Thoracic aorta (tissue), 2 donors: ENCODE measurements around the gene PTGDR2. TPM values are rescaled to one million over a fixed set of nuclear protein-coding genes. Genes with fewer than 3 reads are reported as not detected.

Experiments
- ATAC-seq: fragments of 150-250 bp; one replicate; pipeline ENCODE4 v1.8.0; 2017; ENCODE audit warnings: low read depth; ENCODE audit not compliant: insufficient number of reproducible peaks, low FRiP score
- DNase-seq: peaks from one replicate; pipeline ENCODE4 v3.0.0-alpha.2; 2020; ENCODE audit warnings: low spot score
- H3K27ac ChIP-seq, 2 donors: fragments of 200-600 bp; sonication (generic); 1 replicate in 1 of 2; 2 replicates in 1 of 2; pipeline ENCODE4 v1.5.1; 2016; ENCODE audit warnings: mild to moderate bottlenecking in 2 of 2, moderate library complexity in 2 of 2
- H3K27me3 ChIP-seq: fragments of 200-600 bp; sonication (generic); replicated peaks from 2 replicates; pipeline ENCODE4 v1.6.0; 2016; ENCODE audit warnings: mild to moderate bottlenecking; ENCODE audit not compliant: insufficient read depth
- H3K36me3 ChIP-seq: fragments of 200-600 bp; sonication (generic); one replicate; pipeline ENCODE4 v1.5.1; 2016
- H3K4me1 ChIP-seq, 2 donors: fragments of 200-600 bp; sonication (generic); 1 replicate in 1 of 2; 2 replicates in 1 of 2; pipeline versions ENCODE4 v1.5.1 to v1.6.0; 2016; ENCODE audit warnings: low read depth in 2 of 2, mild to moderate bottlenecking in 1 of 2; ENCODE audit not compliant: control insufficient read depth in 1 of 2
- H3K4me3 ChIP-seq: fragments of 200-600 bp; sonication (generic); 2 replicates; pipeline ENCODE4 v1.5.1; 2016; ENCODE audit warnings: mild to moderate bottlenecking
- H3K9me3 ChIP-seq: fragments of 200-600 bp; sonication (generic); 2 replicates; pipeline ENCODE4 v1.5.1; 2016
- total RNA-seq, 2 donors: library from RNA; depleted of rRNA; stranded (reverse); fragments of >200 nt; gene quantifications; one replicate each; pipeline versions ENCODE4 v1.1.0 to v1.2.3, GENCODE V29; 2016
- TF ChIP-seq, protein P1 (sequence below): fragments of 200-600 bp; sonication (generic); IDR thresholded peaks from one replicate; pipeline ENCODE4 v1.5.1; 2019; ENCODE audit warnings: antibody characterized with exemption

PTGDR2 gene
- total RNA-seq, 2 donors from 2014 or later = 0.21 to 0.68 TPM

DNA sequence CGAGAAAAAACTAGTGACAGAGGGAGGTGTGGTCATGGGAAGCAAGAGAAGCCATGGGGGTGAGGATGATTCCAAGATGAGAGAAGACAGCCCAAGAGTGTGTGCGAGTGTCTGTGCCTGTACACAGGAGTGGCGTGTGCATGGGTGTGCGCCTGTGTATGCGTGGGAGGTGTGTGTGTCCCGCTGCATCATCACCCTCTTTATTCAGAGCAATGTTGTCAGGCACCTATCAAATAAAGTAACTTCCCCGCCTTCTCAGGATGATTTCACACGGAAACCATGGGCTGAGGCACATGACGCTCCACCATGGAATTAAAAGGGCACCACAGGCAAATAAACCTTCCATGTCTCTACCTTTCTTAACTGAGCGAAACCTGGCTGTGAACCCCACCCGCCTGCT lies 46.1 kb downstream of the PTGDR2 start:
- no peak for DNase-seq
- ATAC-seq = no peak
- no peak overlapping the region for H3K27ac ChIP-seq
- no peak overlapping the region for H3K4me3 ChIP-seq
- no peaks in the 10 kb centered on the region for H3K27me3 ChIP-seq
- TF ChIP-seq, protein P1, sequence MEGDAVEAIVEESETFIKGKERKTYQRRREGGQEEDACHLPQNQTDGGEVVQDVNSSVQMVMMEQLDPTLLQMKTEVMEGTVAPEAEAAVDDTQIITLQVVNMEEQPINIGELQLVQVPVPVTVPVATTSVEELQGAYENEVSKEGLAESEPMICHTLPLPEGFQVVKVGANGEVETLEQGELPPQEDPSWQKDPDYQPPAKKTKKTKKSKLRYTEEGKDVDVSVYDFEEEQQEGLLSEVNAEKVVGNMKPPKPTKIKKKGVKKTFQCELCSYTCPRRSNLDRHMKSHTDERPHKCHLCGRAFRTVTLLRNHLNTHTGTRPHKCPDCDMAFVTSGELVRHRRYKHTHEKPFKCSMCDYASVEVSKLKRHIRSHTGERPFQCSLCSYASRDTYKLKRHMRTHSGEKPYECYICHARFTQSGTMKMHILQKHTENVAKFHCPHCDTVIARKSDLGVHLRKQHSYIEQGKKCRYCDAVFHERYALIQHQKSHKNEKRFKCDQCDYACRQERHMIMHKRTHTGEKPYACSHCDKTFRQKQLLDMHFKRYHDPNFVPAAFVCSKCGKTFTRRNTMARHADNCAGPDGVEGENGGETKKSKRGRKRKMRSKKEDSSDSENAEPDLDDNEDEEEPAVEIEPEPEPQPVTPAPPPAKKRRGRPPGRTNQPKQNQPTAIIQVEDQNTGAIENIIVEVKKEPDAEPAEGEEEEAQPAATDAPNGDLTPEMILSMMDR = no peak
- no peaks in the 10 kb centered on the region for H3K9me3 ChIP-seq
- no peaks in the 10 kb centered on the region for H3K36me3 ChIP-seq
- no peaks in the 10 kb centered on the region for H3K4me1 ChIP-seq

DNA sequence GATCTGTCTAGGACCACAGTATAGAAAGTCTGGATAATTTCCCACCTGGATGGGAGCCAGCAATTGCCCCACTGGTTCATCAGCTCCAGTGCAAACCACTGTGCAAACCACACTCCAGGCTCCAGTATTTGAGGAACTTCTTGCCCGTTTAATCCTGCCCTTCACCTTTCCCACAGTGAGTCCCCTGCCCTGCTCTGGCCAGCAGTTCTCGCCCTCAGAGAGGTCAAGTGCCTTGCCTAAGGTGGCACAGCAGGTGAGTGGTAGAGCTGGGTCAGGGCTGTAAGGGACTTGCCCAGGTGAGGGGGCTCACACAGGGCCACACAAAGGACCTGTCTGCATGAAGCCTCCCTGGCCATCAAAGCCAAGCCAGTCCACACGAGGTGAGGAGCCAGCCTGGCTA lies 46.5 kb downstream of the PTGDR2 start:
- ATAC-seq = no peak
- no peak overlapping the region for H3K4me3 ChIP-seq
- no peaks in the 10 kb centered on the region for H3K9me3 ChIP-seq
- H3K4me1 ChIP-seq = no peaks in the 10 kb centered on the region
- no peak for DNase-seq
- TF ChIP-seq, protein P1 = no peak
- no peaks in the 10 kb centered on the region for H3K36me3 ChIP-seq
- H3K27me3 ChIP-seq = no peaks in the 10 kb centered on the region
- H3K27ac ChIP-seq = no peak overlapping the region

DNA sequence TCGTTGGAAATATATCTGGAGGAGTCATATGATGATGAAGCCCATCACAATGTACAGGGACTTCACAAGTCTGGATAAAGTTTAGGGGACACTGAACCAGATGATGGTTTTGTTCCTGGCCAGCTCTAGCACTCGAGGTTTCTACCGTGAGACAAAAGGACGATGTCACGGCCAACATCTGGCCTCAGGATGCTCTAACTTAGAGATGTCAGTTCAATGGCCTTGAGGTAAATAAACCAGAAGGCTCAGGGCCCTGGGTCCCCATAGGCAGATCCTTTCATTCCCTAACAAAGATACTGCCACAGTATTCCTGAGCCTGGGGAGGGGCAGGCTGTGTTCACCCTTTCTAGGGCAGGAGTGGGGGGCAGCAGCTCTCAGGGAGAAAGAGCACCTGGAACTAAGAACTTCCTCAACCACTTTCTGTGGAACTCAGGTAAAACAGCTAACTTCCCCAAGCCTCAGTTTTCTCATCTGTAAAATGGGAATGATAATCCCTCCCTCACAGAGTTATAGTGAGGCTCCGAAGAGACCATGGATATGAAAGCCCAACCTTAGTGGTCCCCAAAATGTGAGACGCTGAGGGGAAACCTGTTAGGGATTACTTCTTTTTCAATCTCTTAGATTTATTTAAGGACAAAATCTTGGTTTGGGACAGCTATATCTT lies 52.3 kb downstream of the PTGDR2 start:
- TF ChIP-seq, protein P1 = no peak
- no peaks in the 10 kb centered on the region for H3K36me3 ChIP-seq
- no peaks in the 10 kb centered on the region for H3K9me3 ChIP-seq
- H3K27me3 ChIP-seq = no peaks in the 10 kb centered on the region
- H3K4me3 ChIP-seq = no peak overlapping the region
- no peak for ATAC-seq
- no peak for DNase-seq
- no peaks in the 10 kb centered on the region for H3K4me1 ChIP-seq
- H3K27ac ChIP-seq = no peak overlapping the region

DNA sequence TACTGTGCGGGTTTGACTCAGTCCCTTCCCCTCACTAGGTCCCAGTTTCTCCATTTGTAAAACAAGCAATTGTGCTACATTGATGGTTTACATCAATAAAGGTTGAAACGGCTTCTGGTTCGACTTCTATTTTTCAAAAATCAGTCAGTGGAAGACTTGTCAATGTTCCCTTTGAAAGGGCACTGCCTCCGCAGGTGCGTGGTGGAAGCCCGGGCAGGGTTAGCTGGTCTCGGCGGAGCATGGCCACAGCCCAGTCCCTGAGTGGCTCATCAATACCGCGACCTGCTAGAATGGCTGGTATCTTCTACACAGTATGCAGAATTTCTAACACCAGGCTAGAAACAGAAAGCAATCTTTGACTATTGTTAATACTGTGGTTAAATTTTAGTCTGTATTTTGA lies 54.6 kb downstream of the PTGDR2 start:
- Histone ChIP-seq H3K4me3 (no peak overlapping the region), H3K27ac (no peak overlapping the region), H3K36me3 (no peaks in the 10 kb centered on the region), H3K27me3 (no peaks in the 10 kb centered on the region), H3K4me1 (no peaks in the 10 kb centered on the region), H3K9me3 (no peaks in the 10 kb centered on the region)
- TF ChIP-seq, protein P1 = no peak
- ATAC-seq (no peak), DNase-seq (no peak)

Other genes with a start within 250 kb of the PTGDR2 start
- gene MS4A8, start 156.3 kb downstream of the PTGDR2 start, total RNA-seq = not detected
- gene MS4A18, start 131.2 kb downstream of the PTGDR2 start, total RNA-seq = not detected
- gene MS4A15, start 99.1 kb downstream of the PTGDR2 start, total RNA-seq = not detected
- not detected for gene MS4A10, start 70.6 kb downstream of the PTGDR2 start, total RNA-seq
- 10 to 100 TPM; 13.5 to 23.8 TPM for gene CCDC86, start 13.8 kb downstream of the PTGDR2 start, total RNA-seq
- not detected for gene ZP1, start 11.6 kb upstream of the PTGDR2 start, total RNA-seq
- 10 to 100 TPM; 42.0 to 52.2 TPM for gene PRPF19, start 50.6 kb upstream of the PTGDR2 start, total RNA-seq
- gene TMEM109, start 58.2 kb upstream of the PTGDR2 start, total RNA-seq = 100 to 1,000 TPM; 158 to 213 TPM
- gene TMEM132A, start 68.5 kb upstream of the PTGDR2 start, total RNA-seq = 1 to 10 TPM; 7.7 to 8.4 TPM
- gene SLC15A3, start 96.2 kb upstream of the PTGDR2 start, total RNA-seq = 10 to 100 TPM; 27.7 to 29.5 TPM
- gene CD6, start 115.7 kb upstream of the PTGDR2 start, total RNA-seq = 1 to 10 TPM; 2.2 to 3.3 TPM
- gene CD5, start 246.5 kb upstream of the PTGDR2 start, total RNA-seq = 1 to 10 TPM in 1 of 2 donors, not detected in 1; 1.6 TPM